ENCODE results near the gene PCED1B. TPM values are rescaled to one million over a fixed set of nuclear protein-coding genes. Genes with fewer than 3 reads are reported as not detected.
A peak's percentile ranks its signal among the peaks of the same experiment; 100 is the strongest.

The PCED1B gene
- total RNA-seq, 1 experiment from 2014 or later, result 6.6 TPM

GRCh38 chr12:47082796-47083621 is 3.6 kb downstream of the PCED1B start:
- H3K4me3 Mint-ChIP-seq, result no peak overlapping the region
- H3K27me3 Mint-ChIP-seq (ENCODE audit: low read depth), result peaks cover 16% of the 10 kb centered on the region
- TF ChIP-seq MYBL2 (CRISPR knock-in tag; IDR thresholded peaks at IDR 0.05) (no peak), FOXK1 (CRISPR knock-in tag; IDR thresholded peaks at IDR 0.05) (no peak), ZNF263 (CRISPR knock-in tag; IDR thresholded peaks at IDR 0.05; ENCODE audit: low read depth) (no peak), HMGA2 (CRISPR knock-in tag; IDR thresholded peaks at IDR 0.05) (no peak), ZNF317 (CRISPR knock-in tag; IDR thresholded peaks at IDR 0.05; ENCODE audit: borderline replicate concordance, low read depth) (no peak), CTCF (IDR thresholded peaks at IDR 0.05) (no peak), TEAD1 (CRISPR knock-in tag; IDR thresholded peaks at IDR 0.05) (no peak), PRDM15 (CRISPR knock-in tag; IDR thresholded peaks at IDR 0.05) (no peak), E2F5 (CRISPR knock-in tag; IDR thresholded peaks at IDR 0.05) (no peak), ARID4B (CRISPR knock-in tag; IDR thresholded peaks at IDR 0.05; ENCODE audit: borderline replicate concordance) (no peak)
- H3K9me3 Mint-ChIP-seq, result no peaks in the 10 kb centered on the region
- no peaks in the 10 kb centered on the region for H3K36me3 Mint-ChIP-seq
- H3K27ac Mint-ChIP-seq, result no peak overlapping the region
- H3K4me1 Mint-ChIP-seq, result peaks cover 86% of the 10 kb centered on the region
- ChIA-PET POLR2A (no interaction called here), CTCF (interaction anchor here (1.6 kb wide), 1 partner anchor 12 kb away, joined by 11 read pairs; no protein-coding TSS in a partner anchor)
- DNase-seq (ENCODE audit: low spot score), result no peak
- no peak for ATAC-seq

- no peak for ATAC-seq
- H3K27ac Mint-ChIP-seq, result 0 out of 2 replicates have a peak overlapping the region, but pooled peaks have one; percentile 64
Observed at GRCh38 chr12:47084172-47084571, 4.8 kb downstream of the PCED1B start.

More at GRCh38 chr12:47084172-47084571, 4.8 kb downstream of the PCED1B start:
- DNase-seq (ENCODE audit: low spot score), result no peak
- H3K36me3 Mint-ChIP-seq, result no peaks in the 10 kb centered on the region
- ChIA-PET POLR2A (no interaction called here), CTCF (no interaction called here)
- no peak for TF ChIP-seq MXD4 (CRISPR knock-in tag; IDR thresholded peaks at IDR 0.05; ENCODE audit: borderline replicate concordance)
- TF ChIP-seq STAT6 (CRISPR knock-in tag; conservative IDR thresholded peaks at IDR 0.05; ENCODE audit: low read depth), result no peak
- TF ChIP-seq TCF7 (CRISPR knock-in tag; IDR thresholded peaks at IDR 0.05; ENCODE audit: low read depth), result no peak
- no peaks in the 10 kb centered on the region for H3K9me3 Mint-ChIP-seq
- peaks cover 77% of the 10 kb centered on the region for H3K4me1 Mint-ChIP-seq
- H3K4me3 Mint-ChIP-seq, result no peak overlapping the region
- peaks cover 5% of the 10 kb centered on the region for H3K27me3 Mint-ChIP-seq (ENCODE audit: low read depth)

Measured in WTC11 (cell line).